ELF-1 (cell line): ENCODE results near the gene DNAI2.

Source experiments
- DNase-seq: peaks from one replicate; pipeline ENCODE4 v3.0.0-alpha.2; 2016; ENCODE audit warnings: low read depth, low spot score

The DNAI2 gene

DNA sequence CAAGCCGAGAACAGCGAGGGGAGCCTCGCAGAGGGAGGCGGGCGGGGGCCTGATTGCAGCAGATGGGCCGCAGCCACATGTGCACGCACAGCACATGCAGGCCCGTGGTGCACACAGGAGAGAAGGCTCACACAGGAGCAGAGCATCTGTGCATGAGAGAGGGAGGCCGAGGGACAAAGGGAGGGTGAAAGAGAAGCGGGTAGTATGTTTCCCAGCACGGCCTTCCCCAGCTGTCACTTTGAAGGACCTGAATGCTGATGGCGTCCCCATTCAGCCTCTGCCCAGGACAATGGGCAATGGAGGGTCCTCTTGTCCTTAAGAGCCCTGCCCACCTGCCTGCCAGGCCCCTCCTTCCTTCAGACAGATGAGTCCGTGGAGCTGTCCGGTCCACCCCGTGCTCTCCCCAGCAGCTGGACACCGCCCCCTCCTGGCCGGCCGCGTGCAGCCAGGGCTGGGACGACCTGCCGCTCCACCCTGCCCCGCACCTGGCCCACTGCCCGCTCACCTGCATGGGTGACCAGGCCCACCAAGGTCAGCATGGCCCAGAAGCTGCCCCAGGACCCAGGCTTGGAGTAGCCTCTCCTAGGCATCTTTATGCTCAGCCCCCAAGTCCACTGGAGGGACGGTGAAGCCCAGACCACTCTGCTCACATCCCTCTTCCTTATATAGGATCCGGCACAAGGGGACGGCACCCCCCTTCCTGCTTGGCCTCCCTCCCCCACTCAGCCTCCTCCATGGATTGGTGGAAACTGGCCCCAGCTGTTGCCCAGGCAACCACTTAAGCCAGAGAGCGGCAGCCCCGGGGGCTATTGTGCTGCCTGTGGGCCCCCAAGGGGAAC lies 87.4 kb downstream of the DNAI2 start, which contains the start of gene BTBD17:
TSS of gene BTBD17 (minus strand) at position 639 of the 839 bp plus-strand sequence. CDS start at position 590, 49 bp downstream.
- DNase-seq = peak; percentile 84

DNA sequence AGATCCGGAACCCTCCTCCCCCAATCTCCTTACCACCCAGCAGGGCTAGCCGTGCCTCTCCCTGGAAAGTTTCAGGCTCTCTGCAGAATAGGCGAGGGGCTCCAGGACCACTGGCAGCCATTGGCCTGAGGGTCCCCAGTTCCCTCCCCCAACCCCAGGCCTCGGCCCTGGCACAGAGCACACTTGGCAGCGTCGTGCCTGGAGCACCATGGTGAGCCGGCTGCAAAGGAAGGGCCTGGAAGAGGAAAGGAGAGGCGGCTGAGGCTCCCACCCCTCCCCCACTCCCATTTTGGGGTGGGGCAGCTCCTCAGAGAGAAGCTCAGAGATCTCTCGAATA lies 88.0 kb downstream of the DNAI2 start:
- DNase-seq = no peak

DNA sequence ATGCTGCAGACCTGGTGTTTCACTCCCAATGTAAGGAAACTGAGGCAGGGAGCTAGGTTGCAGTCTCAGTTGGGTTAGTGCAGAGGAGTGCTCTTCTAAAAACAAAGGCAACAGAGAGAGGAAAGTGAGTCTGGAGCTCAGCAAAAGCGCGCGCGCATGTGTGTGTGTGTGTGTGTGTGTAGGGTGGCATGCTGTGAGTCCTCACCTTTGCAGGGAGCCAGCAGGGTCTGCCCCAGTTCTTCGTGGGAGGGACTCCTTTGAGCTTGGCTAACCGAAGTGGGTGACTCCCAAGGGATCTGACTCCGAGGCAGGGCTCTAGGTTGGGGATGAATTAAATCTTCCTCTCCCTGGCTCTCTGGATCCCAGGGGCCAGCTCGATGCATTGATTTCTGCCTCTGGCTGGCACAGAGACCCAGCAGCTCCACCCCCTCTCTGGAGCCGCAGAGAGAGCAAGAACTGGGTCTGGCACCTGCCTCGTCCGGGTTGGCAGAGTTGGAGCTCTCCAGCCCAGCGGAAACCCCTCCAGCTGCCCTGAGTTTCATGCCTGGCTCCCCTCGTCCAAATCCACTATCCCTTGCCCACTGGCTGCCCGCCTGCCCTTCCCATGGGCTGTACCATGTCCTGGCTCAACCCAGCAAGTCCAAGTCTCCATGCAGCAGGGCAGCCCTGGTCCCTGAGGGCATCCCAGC lies 88.9 kb downstream of the DNAI2 start:
- DNase-seq = no peak
